Transverse colon (tissue), 4 donors: Measurements from ENCODE around the gene MAGOHB. TPM values are rescaled to one million over a fixed set of nuclear protein-coding genes. Genes with fewer than 3 reads are reported as not detected.

Experiments
- DNase-seq: peaks from one replicate; pipeline ENCODE4 v3.0.0-alpha.2; 2019
- H3K27ac ChIP-seq, 4 donors: fragments of 200-600 bp; sonication (generic); 2 replicates each; pipeline ENCODE4 v1.5.1; 2016 to 2018; ENCODE audit warnings: inconsistent platforms in 4 of 4
- H3K27me3 ChIP-seq: fragments of 200-600 bp; sonication (generic); 2 replicates; pipeline ENCODE4 v1.5.1; 2017; ENCODE audit warnings: inconsistent platforms
- H3K36me3 ChIP-seq, 4 donors: fragments of 200-600 bp; sonication (generic); 2 replicates each; pipeline ENCODE4 v1.5.1; 2017 to 2019; ENCODE audit warnings: inconsistent platforms in 4 of 4
- H3K4me1 ChIP-seq, 4 donors: fragments of 200-600 bp; sonication (generic); 2 replicates each; pipeline ENCODE4 v1.5.1; 2017 to 2020; ENCODE audit warnings: inconsistent platforms in 4 of 4
- H3K4me3 ChIP-seq, 4 donors: fragments of 200-600 bp; sonication (generic); 1 replicate in 1 of 4; 2 replicates in 3 of 4; pipeline versions ENCODE4 v1.5.1 to v1.6.1; 2017 to 2019; ENCODE audit warnings: inconsistent platforms in 4 of 4
- H3K9me3 ChIP-seq, 2 donors: fragments of 200-600 bp; sonication (generic); 2 replicates each; pipeline ENCODE4 v1.5.1; 2017 to 2019; ENCODE audit warnings: inconsistent platforms in 2 of 2
- EP300 ChIP-seq: sonication (generic); formaldehyde crosslinking; IDR thresholded peaks from one replicate; pipeline ENCODE4 v1.6.1; 2017; ENCODE audit warnings: antibody characterized with exemption, low read depth
- POLR2A ChIP-seq: fragments of 450-650 bp; IDR thresholded peaks from one replicate; pipeline ENCODE4 v1.6.1; 2016; ENCODE audit warnings: antibody characterized with exemption, mild to moderate bottlenecking, moderate library complexity
- POLR2AphosphoS5 ChIP-seq, 3 donors: sonication (generic); formaldehyde crosslinking; IDR thresholded peaks; one replicate each; pipeline ENCODE4 v1.6.1; 2016; ENCODE audit warnings: antibody characterized with exemption in 3 of 3
- WGBS, 2 donors: methylation state at CpG; one replicate each; pipeline ENCODE4 v1.1.5; 2018; ENCODE audit warnings: low coverage in 1 of 2; 5-methylcytosine and 5-hydroxymethylcytosine counted together
- in situ Hi-C, 4 donors: fragments of 200-750 bp; cut with MboI; loops; one replicate each; pipeline versions ENCODE4 v1.15.0 to v1.15.1; 2017; ENCODE audit warnings: low sequenced_read_pairs in 3 of 4, low pct_ligation_motif_present in 1 of 4, low pct_unique_long_range_greater_than_20kb in 1 of 4
- intact Hi-C: fragments of 100-400 bp; cut with DNase I; formaldehyde crosslinking; loops from one replicate; pipeline ENCODE4 v1.15.1; 2023; ENCODE audit warnings: low total_unique reads
- total RNA-seq, 4 donors: library from RNA; depleted of rRNA; stranded (reverse); fragments of >200 nt; gene quantifications; one replicate each; pipeline ENCODE4 v1.1.0, GENCODE V29; 2016
- TF ChIP-seq, protein P1 (sequence below), 5 experiments: fragments of 200-600 bp in 3 of 5; fragments of 450-650 bp in 2 of 5; sonication (generic) in 3 of 5; IDR thresholded peaks; 1 replicate in 2 of 5; 2 replicates in 3 of 5; pipeline ENCODE4 v1.5.1; 2016 to 2017; ENCODE audit warnings: antibody characterized with exemption in 5 of 5, inconsistent platforms in 3 of 5, mild to moderate bottlenecking in 2 of 5, moderate library complexity in 1 of 5

The MAGOHB gene
- total RNA-seq, 4 donors from 2014 or later, result 0.75 to 9.7 (median 8.1) TPM; not detected in 1

DNA sequence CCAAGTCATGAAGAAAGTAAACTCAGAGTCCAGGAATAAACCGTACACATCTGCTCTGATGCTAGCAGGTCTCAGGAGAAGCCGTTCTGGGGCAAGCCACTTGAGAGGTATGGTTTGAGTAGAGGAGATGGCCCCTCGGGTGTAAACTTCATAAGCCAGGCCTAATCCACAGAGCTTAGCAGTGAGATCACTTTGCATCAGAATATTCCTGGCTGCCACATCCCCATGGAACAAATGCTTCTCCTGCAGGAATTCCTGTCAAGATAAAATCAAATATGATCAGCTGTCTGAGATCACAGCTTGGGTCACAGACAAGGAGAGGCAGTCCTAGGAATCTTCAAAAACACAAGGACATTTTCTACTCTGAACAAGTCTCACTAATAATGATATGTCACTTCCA lies 11.2 kb upstream of the MAGOHB start:
- Histone ChIP-seq H3K4me1 (peaks cover 0 to 4% (median 0%) of the 10 kb centered on the region in 4 donors), H3K27me3 (no peaks in the 10 kb centered on the region), H3K36me3 (no peaks in the 10 kb centered on the region), H3K27ac (no peak overlapping the region), H3K4me3 (no peak overlapping the region), H3K9me3 (no peaks in the 10 kb centered on the region)
- intact Hi-C loops, result no loop called here
- in situ Hi-C loops, result loop anchor here in 1 of 4 donors (25.0 kb wide), 1 partner anchor 113 kb away; no protein-coding TSS in a partner anchor
- no peak for TF ChIP-seq POLR2A
- no peak for TF ChIP-seq EP300
- no peak for TF ChIP-seq POLR2AphosphoS5 (IDR thresholded peaks at IDR 0.05)
- TF ChIP-seq, protein P1, sequence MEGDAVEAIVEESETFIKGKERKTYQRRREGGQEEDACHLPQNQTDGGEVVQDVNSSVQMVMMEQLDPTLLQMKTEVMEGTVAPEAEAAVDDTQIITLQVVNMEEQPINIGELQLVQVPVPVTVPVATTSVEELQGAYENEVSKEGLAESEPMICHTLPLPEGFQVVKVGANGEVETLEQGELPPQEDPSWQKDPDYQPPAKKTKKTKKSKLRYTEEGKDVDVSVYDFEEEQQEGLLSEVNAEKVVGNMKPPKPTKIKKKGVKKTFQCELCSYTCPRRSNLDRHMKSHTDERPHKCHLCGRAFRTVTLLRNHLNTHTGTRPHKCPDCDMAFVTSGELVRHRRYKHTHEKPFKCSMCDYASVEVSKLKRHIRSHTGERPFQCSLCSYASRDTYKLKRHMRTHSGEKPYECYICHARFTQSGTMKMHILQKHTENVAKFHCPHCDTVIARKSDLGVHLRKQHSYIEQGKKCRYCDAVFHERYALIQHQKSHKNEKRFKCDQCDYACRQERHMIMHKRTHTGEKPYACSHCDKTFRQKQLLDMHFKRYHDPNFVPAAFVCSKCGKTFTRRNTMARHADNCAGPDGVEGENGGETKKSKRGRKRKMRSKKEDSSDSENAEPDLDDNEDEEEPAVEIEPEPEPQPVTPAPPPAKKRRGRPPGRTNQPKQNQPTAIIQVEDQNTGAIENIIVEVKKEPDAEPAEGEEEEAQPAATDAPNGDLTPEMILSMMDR (IDR thresholded peaks at IDR 0.05), result no peak
- DNase-seq, result no peak
- 55 to 67% methylated on average over 1 to 3 of the region's 3 CpGs for WGBS, 2 donors

DNA sequence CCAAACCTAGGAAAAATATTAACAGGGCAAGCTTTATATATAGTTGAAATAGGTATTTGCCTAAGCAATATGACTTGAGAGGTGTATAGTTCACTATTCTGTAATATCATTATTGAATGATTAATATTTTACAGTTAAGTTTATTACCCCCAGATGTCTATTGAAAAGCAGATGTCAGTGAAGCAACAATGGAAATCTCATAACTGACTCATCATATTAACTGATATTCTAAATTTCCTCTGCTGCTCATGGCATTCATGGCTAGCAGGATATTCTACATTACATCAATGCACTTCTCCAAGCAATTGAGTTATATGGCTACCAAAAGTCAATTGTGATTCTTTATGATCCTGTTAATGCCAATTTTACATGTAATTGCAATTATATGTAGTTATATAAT lies 9.7 kb upstream of the MAGOHB start:
- H3K9me3 ChIP-seq, result no peaks in the 10 kb centered on the region
- H3K27ac ChIP-seq, result no peak overlapping the region
- intact Hi-C loops, result no loop called here
- H3K4me1 ChIP-seq, result peaks cover 0 to 4% (median 0%) of the 10 kb centered on the region in 4 donors
- DNase-seq, result no peak
- H3K4me3 ChIP-seq, result no peak overlapping the region
- no peaks in the 10 kb centered on the region for H3K27me3 ChIP-seq
- in situ Hi-C loops, result loop anchor here in 1 of 4 donors (25.0 kb wide), 1 partner anchor 114 kb away; no protein-coding TSS in a partner anchor
- no peaks in the 10 kb centered on the region for H3K36me3 ChIP-seq
- TF ChIP-seq, protein P1 (IDR thresholded peaks at IDR 0.05), result no peak
- TF ChIP-seq EP300, result no peak

DNA sequence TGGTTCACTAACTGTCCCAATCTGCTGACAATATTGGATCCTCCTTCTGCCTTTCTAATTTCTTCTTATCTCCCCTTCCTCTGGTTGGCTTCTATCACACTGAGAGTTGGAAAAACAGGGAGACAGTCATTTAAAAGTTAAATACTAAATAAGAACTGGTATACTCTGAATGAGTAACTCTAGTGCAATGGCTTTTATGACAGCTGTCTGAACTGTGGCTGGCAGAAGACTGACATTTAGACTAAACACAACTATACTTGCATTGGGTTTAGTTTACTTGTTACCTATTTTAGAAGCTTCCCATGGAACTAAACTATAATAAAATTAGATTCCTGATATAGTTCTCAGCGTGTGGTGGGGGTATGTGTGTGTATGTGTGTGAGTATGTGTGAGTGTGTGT lies 7.9 kb upstream of the MAGOHB start:
- H3K9me3 ChIP-seq, result no peaks in the 10 kb centered on the region
- H3K4me1 ChIP-seq, result peaks cover 0 to 4% (median 0%) of the 10 kb centered on the region in 4 donors
- no peaks in the 10 kb centered on the region for H3K36me3 ChIP-seq
- in situ Hi-C loops, result loop anchor here in 1 of 4 donors (25.0 kb wide), 1 partner anchor 116 kb away; no protein-coding TSS in a partner anchor
- H3K27ac ChIP-seq, result no peak overlapping the region
- DNase-seq, result no peak
- H3K27me3 ChIP-seq, result no peaks in the 10 kb centered on the region
- intact Hi-C loops, result no loop called here
- H3K4me3 ChIP-seq, result no peak overlapping the region
- WGBS, 2 donors, result 74 to 80% methylated on average over 1 of the region's 1 CpG
- TF ChIP-seq, protein P1 (IDR thresholded peaks at IDR 0.05), result no peak
- TF ChIP-seq POLR2AphosphoS5 (IDR thresholded peaks at IDR 0.05), result no peak
- no peak for TF ChIP-seq POLR2A
- TF ChIP-seq EP300, result no peak

DNA sequence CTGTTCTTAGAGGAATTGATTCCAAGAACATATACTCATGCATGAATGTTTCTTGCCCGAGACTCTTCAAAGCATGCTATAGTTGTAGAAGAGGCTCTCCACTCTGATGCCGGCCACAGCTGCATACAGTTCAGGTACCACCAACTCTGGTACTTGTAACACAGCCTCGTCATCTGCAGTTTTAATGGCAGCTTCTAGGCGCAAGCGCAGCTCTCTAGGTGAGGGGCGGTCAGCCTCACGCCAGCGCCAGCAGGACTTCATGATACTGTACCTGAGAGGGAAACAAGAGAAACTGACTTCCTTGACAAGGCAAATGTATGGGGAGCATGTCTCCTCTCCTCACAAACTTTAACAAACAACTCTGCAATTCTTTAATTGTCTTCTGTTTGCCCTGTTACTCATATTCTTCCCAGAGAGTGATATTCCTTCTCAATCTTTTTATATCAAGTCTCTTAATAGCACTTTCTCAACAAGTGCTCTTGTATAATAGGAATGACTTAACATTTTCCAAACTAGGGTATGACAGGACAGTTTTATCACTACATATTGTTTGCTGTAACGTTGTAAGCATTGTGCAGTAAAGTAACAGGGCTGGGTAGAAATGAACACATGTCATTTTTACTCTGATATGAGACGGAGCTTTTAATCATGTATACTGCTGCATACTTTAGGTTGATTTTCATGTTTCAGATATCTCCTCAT lies 6.8 kb upstream of the MAGOHB start:
- intact Hi-C loops, result no loop called here
- no peaks in the 10 kb centered on the region for H3K27me3 ChIP-seq
- H3K4me1 ChIP-seq, result peaks cover 0 to 4% (median 0%) of the 10 kb centered on the region in 4 donors
- DNase-seq, result no peak
- TF ChIP-seq POLR2AphosphoS5 (IDR thresholded peaks at IDR 0.05) (no peak), EP300 (no peak), POLR2A (no peak)
- TF ChIP-seq, protein P1 (IDR thresholded peaks at IDR 0.05), result no peak
- H3K9me3 ChIP-seq, result no peaks in the 10 kb centered on the region
- no peak overlapping the region for H3K27ac ChIP-seq
- no peaks in the 10 kb centered on the region for H3K36me3 ChIP-seq
- WGBS, 2 donors, result 61 to 81% methylated on average over 2 to 10 of the region's 10 CpGs
- in situ Hi-C loops, result loop anchor here in 1 of 4 donors (25.0 kb wide), 1 partner anchor 117 kb away; no protein-coding TSS in a partner anchor
- no peak overlapping the region for H3K4me3 ChIP-seq
